Stimulated activated CD8-positive, alpha-beta memory T cell treated with anti-CD3 and anti-CD28 coated beads, Interleukin-4, amount 100 ng/mL, for 1 hour (primary cell): ENCODE results near the gene TRPM6.
A peak's percentile ranks its signal among the peaks of the same experiment; 100 is the strongest.
"Not testable (repeated sequence)": the region's sequence is repeated elsewhere in the genome, so short reads cannot be mapped to it uniquely, and the experiment has no call there.

Experiments
- DNase-seq, 2 donors: peaks; one replicate each; pipeline ENCODE4 v3.0.0-alpha.2; 2020; ENCODE audit warnings: low read depth in 2 of 2, low spot score in 1 of 2

Gene TRPM6, protein sequence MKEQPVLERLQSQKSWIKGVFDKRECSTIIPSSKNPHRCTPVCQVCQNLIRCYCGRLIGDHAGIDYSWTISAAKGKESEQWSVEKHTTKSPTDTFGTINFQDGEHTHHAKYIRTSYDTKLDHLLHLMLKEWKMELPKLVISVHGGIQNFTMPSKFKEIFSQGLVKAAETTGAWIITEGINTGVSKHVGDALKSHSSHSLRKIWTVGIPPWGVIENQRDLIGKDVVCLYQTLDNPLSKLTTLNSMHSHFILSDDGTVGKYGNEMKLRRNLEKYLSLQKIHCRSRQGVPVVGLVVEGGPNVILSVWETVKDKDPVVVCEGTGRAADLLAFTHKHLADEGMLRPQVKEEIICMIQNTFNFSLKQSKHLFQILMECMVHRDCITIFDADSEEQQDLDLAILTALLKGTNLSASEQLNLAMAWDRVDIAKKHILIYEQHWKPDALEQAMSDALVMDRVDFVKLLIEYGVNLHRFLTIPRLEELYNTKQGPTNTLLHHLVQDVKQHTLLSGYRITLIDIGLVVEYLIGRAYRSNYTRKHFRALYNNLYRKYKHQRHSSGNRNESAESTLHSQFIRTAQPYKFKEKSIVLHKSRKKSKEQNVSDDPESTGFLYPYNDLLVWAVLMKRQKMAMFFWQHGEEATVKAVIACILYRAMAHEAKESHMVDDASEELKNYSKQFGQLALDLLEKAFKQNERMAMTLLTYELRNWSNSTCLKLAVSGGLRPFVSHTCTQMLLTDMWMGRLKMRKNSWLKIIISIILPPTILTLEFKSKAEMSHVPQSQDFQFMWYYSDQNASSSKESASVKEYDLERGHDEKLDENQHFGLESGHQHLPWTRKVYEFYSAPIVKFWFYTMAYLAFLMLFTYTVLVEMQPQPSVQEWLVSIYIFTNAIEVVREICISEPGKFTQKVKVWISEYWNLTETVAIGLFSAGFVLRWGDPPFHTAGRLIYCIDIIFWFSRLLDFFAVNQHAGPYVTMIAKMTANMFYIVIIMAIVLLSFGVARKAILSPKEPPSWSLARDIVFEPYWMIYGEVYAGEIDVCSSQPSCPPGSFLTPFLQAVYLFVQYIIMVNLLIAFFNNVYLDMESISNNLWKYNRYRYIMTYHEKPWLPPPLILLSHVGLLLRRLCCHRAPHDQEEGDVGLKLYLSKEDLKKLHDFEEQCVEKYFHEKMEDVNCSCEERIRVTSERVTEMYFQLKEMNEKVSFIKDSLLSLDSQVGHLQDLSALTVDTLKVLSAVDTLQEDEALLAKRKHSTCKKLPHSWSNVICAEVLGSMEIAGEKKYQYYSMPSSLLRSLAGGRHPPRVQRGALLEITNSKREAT (N-terminal part only)

DNA sequence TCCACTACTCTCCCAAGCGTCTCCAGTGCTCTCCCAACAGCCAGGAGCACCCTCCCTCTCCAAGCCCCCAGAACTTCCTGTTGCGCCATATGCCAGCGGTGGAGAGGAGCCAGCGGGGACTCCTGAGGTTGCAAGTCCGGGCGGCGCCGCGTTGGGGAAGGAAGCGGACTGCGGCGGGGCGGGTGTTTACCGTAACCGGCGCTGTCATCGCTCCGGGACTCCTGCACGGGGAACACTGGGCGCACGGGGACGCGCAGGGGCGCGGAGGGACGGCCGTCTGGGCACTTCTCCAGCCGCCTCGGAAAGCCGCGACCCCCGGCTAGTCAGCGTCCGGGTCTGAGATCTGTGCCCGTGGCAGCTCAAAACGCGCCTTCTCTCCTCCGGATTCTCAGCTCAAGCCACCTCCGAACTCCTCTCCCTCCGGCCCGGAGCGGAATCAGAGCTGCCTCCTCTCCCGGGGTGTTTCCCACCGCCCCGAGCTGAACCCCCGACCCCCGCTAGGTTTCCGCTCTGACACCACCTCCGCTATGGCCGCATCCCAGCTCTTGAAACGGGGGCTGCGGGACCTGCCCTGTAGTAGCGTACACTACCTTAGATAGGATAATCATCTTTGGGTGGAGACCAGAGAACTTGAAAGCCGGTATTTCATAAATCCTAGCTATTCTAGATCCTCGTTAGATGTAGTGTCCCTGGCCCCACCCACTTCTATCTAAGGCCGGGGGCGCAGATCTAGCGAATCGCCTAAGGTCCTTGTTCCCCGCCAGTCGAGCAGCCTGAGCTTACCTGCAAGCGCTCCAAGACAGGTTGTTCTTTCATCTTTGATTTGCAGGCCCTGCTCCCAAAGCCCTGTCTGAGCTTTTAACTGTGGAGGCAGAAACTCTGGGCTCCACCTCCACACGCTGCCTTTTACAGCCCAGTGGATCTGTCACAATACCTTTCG, at the start of gene TRPM6:
Gene TRPM6, minus strand, starts transcription at position 881 of the 940 bp plus-strand sequence. Its CDS starts 65 bp downstream, at position 816.
- peak in 1 of 2 donors; percentile 8 for DNase-seq

DNA sequence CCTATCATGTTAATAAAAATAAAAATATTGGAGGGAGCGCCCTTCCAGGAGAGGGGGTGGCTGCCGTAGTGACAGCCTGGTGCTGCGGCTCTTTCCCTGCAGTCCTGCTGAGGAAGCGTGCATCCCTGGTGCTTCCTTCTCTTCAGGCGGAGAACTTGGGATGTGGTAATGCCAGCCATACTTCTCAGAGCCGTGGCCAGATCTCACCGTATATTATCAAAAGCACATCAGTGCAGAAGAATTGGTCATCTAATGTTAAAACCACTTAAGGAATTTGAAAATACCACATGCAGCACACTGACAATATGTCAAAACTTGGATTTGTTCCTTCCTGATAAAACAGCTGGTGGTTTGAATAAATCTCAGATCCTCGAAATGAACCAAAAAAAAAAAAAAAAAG, 47.3 kb upstream of the TRPM6 start:
- no peak for DNase-seq

DNA sequence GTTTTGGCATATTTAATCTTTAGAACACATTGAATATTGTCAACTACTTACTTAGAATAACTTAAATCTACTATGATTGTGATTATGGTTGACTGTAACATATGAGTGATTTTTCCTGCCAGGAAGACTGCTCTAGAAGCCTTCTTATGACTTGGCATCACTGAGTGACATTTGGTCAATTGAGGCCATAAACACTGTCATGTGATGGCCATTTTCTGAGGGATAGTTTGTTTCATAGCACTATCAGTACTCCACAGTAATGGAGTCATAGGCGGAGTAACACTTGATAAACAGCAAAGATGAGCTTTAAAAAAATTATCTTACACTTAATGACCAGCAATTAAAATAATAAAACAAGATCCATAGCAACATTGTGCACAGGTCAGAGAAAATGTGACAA, 34.0 kb upstream of the TRPM6 start:
- DNase-seq = no peak

GRCh38 chr9:74920944-74921626, 33.4 kb upstream of the TRPM6 start:
- no peak for DNase-seq

- DNase-seq = no peak
Measured at GRCh38 chr9:74910036-74910435, 22.3 kb upstream of the TRPM6 start.

- no peak for DNase-seq
Measured at GRCh38 chr9:74908665-74909064, 20.9 kb upstream of the TRPM6 start.

GRCh38 chr9:74907085-74907484, 19.4 kb upstream of the TRPM6 start:
- DNase-seq = no peak

GRCh38 chr9:74901001-74901400, 13.3 kb upstream of the TRPM6 start:
- no peak for DNase-seq

DNA sequence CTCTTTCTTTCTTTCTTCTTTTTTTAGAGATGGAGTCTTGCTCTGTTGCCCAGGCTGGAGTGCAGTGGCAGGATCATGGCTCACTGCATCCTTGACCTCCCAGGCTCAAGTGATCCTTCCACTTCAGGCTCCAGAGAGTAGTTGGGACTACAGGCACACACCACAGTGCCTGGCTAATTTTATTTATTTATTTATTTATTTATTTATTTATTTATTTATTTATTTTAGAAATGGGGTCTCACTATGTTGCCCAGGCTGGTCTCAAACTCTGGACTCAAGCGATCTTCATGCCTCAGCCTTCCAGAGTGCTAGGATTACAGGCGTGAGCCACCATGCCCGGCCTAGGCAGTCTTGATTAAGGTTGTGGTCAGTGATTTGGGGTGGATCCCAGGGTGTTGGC, 728 bp upstream of the TRPM6 start:
- DNase-seq = not testable (repeated sequence)

DNA sequence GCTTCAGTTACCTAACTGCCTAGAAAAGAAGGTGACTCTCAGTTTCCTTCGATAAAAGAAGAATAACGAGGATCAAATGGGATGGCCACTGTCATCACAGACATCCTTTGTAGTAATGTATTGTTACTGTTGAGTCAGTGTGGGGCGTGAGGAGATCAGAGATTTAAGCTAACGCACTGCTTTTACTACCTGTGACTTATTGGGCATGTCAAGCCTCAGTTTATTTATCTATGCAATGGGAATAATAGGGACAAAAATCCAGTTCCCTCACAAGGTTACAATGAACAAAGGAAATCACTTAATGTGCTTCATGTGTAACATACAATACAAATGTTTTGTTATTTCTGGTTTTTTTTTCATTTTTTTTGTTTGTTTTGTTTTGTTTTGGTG, 255 bp upstream of the TRPM6 start:
- DNase-seq = no peak

- no peak for DNase-seq
Measured at GRCh38 chr9:74876382-74876949, 11.3 kb downstream of the TRPM6 start.

- no peak for DNase-seq
Measured at GRCh38 chr9:74875656-74876055, 12.1 kb downstream of the TRPM6 start.

GRCh38 chr9:74874220-74874619, 13.5 kb downstream of the TRPM6 start:
- no peak for DNase-seq

GRCh38 chr9:74872619-74873233, 15.0 kb downstream of the TRPM6 start:
- no peak for DNase-seq

- no peak for DNase-seq
Measured at GRCh38 chr9:74867483-74867882, 20.2 kb downstream of the TRPM6 start.

DNA sequence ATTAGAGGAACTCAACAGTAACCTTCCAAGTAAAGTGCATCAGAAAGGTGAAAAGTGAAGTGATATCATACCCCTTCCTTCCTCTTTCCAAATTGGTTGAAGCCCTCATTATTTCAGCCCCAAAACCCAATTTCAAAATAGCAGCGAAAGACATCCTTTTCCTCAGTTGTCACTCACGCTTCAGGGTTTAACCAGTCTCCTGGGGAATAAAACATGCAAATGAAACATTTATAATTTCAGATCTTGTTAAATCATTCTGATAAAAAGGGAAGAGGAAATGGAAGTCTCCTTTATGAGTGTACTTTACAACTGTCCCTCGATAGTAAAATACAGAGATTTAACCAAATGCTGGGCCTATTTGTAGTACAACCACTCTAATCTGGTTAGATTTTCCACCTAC, 22.5 kb downstream of the TRPM6 start:
- no peak for DNase-seq

GRCh38 chr9:74861773-74862474, 25.8 kb downstream of the TRPM6 start:
- no peak for DNase-seq

DNA sequence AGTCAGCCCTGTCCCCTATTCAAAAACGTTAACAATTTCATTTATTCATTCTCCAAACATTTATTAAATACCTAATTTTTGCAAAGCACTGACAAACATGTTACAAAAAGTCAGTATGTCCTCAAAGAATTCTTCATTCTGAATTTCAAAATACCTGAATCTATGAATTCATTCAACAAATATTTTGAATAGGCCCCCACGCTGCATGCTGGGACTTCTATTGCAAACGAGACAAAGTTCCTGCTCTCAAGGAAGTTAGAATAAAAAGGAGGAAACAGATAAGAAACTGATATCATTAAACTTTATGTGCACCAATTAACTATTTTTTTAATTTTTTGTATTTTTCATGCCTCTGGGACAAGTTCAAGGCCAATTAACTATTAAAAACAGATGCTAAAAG, 26.6 kb downstream of the TRPM6 start:
- DNase-seq = no peak
